GM12878 (cell line): ENCODE data around the gene PNMT. TPM values are rescaled to one million over a fixed set of nuclear protein-coding genes. Genes with fewer than 3 reads are reported as not detected.

ENCODE experiments used
- ATAC-seq: fragments of 200-7000 bp; cut with Tn5 transposase; 3 replicates; pipeline ENCODE4 v1.9.1; 2020; ENCODE audit warnings: mild to moderate bottlenecking, moderate library complexity
- BruUV-seq: library from RNA; stranded (reverse); fragments of 400-500 nt; replicated peaks from 2 replicates; lab custom pipeline; 2021; lab: Mats Ljungman, UMichigan
- CTCF ChIA-PET: fragments of 300-600 bp; sonication (Branson Sonifier 250); formaldehyde crosslinking; extraction: SDS; loops from one replicate; lab custom pipeline; 2021; ENCODE audit warnings: inconsistent platforms; lab: Yijun Ruan, JAX
- POLR2A ChIA-PET: fragments of 350-600 bp; formaldehyde crosslinking; extraction: SDS; loops from one replicate; lab custom pipeline; 2021; ENCODE audit warnings: inconsistent platforms; lab: Charles Lee
- RAD21 ChIA-PET: fragments of 300-600 bp; sonication (Branson Sonifier 250); formaldehyde crosslinking; loops from one replicate; lab custom pipeline; 2023; ENCODE audit warnings: antibody characterized with exemption; ENCODE audit not compliant: unreplicated experiment; lab: Charles Lee
- SMC1A ChIA-PET: fragments of 300-600 bp; sonication (Branson Sonifier 250); formaldehyde crosslinking; loops from one replicate; lab custom pipeline; 2023; ENCODE audit not compliant: unreplicated experiment, uncharacterized antibody; lab: Charles Lee
- DNase-seq: peaks from one replicate; pipeline ENCODE4 v3.0.0-alpha.2; 2011; ENCODE audit warnings: low read depth, low spot score
- FAIRE-seq: peaks from 3 replicates; lab custom pipeline; 2011; peaks lifted over from hg19 to GRCh38; lab: Jason Lieb, UNC
- H2AFZ ChIP-seq: 2 replicates; pipeline ENCODE4 v1.6.0; 2011; ENCODE audit warnings: low read depth, low read length, control low read depth; ENCODE audit not compliant: control insufficient read depth
- H3K27ac ChIP-seq: 2 replicates; pipeline ENCODE4 v1.5.1; 2011; ENCODE audit warnings: control low read depth; ENCODE audit not compliant: control insufficient read depth, insufficient read depth
- H3K27me3 ChIP-seq, 2 experiments: replicated peaks in 1 of 2; 2 replicates each; pipeline versions ENCODE4 v1.6.0 to v1.6.1; 2011; ENCODE audit warnings: low read length in 1 of 2; ENCODE audit not compliant: control insufficient read depth in 2 of 2, insufficient read depth in 2 of 2
- H3K36me3 ChIP-seq, 2 experiments: 2 replicates each; pipeline ENCODE4 v1.5.1; 2011; ENCODE audit warnings: low read length in 1 of 2; ENCODE audit not compliant: control insufficient read depth in 2 of 2, insufficient read depth in 2 of 2
- H3K4me1 ChIP-seq: 2 replicates; pipeline ENCODE4 v1.6.1; 2011; ENCODE audit warnings: mild to moderate bottlenecking, low read length, moderate library complexity, mixed read lengths; ENCODE audit not compliant: control insufficient read depth, insufficient read depth
- H3K4me2 ChIP-seq: 2 replicates; pipeline ENCODE4 v1.6.0; 2011; ENCODE audit warnings: control low read depth; ENCODE audit not compliant: control insufficient read depth, insufficient read depth
- H3K4me3 ChIP-seq: fragments of 200-600 bp; sonication (generic); 2 replicates; pipeline ENCODE4 v1.5.1; 2016
- H3K79me2 ChIP-seq: 2 replicates; pipeline ENCODE4 v1.6.0; 2011; ENCODE audit warnings: low read length; ENCODE audit not compliant: control insufficient read depth, insufficient read depth
- H3K9ac ChIP-seq: 2 replicates; pipeline ENCODE4 v1.8.0; 2011; ENCODE audit warnings: low read length, control low read depth, mixed read lengths; ENCODE audit not compliant: control insufficient read depth, insufficient read depth
- H3K9me3 ChIP-seq: replicated peaks from 3 replicates; pipeline ENCODE4 v1.5.1; 2011; ENCODE audit warnings: mild to moderate bottlenecking, low read length; ENCODE audit not compliant: control insufficient read depth, insufficient read depth
- H4K20me1 ChIP-seq: 2 replicates; pipeline ENCODE4 v1.6.0; 2011; ENCODE audit not compliant: control insufficient read depth, insufficient read depth
- ATF3 ChIP-seq: IDR thresholded peaks from 2 replicates; pipeline ENCODE4 v1.6.1; 2011; ENCODE audit warnings: low read depth, mild to moderate bottlenecking, low read length, moderate library complexity, borderline replicate concordance; ENCODE audit errors: extremely low read depth
- BCL11A ChIP-seq: IDR thresholded peaks from 2 replicates; pipeline ENCODE4 v1.6.1; 2011; ENCODE audit warnings: low read depth, low read length
- CHD1 ChIP-seq: IDR thresholded peaks from 2 replicates; pipeline ENCODE4 v1.6.1; 2012; ENCODE audit warnings: low read depth, low read length, improper control_type of control experiment
- E4F1 ChIP-seq: fragments of 450-650 bp; IDR thresholded peaks from 2 replicates; pipeline ENCODE4 v1.6.1; 2018; ENCODE audit warnings: borderline replicate concordance, mild to moderate bottlenecking; ENCODE audit not compliant: partially characterized antibody
- GATAD2B ChIP-seq: fragments of 450-650 bp; conservative IDR thresholded peaks from 2 replicates; pipeline ENCODE4 v1.6.1; 2017; ENCODE audit warnings: low read depth, mild to moderate bottlenecking, moderate library complexity
- MEF2A ChIP-seq: IDR thresholded peaks from 2 replicates; pipeline ENCODE4 v1.6.1; 2011; ENCODE audit warnings: low read depth, mild to moderate bottlenecking, low read length, moderate library complexity; ENCODE audit not compliant: insufficient read depth
- MXI1 ChIP-seq: fragments of 150-350 bp; IDR thresholded peaks from 2 replicates; pipeline ENCODE4 v1.6.1; 2011; ENCODE audit warnings: low read depth, mild to moderate bottlenecking, inconsistent platforms, low read length, improper control_type of control experiment
- NBN ChIP-seq: fragments of 450-650 bp; IDR thresholded peaks from 2 replicates; pipeline ENCODE4 v1.6.1; 2016
- NFYB ChIP-seq: IDR thresholded peaks from 2 replicates; pipeline ENCODE4 v1.6.1; 2011; ENCODE audit warnings: low read depth, mild to moderate bottlenecking, low read length, improper control_type of control experiment, moderate library complexity; ENCODE audit not compliant: insufficient read depth
- PKNOX1 ChIP-seq: fragments of 450-650 bp; IDR thresholded peaks from 2 replicates; pipeline ENCODE4 v1.6.1; 2016; ENCODE audit warnings: mild to moderate bottlenecking
- RAD21 ChIP-seq: IDR thresholded peaks from 2 replicates; pipeline ENCODE4 v1.6.1; 2011; ENCODE audit warnings: mild to moderate bottlenecking, low read depth, low read length, moderate library complexity; ENCODE audit not compliant: insufficient read depth
- RAD51 ChIP-seq: fragments of 450-650 bp; IDR thresholded peaks from 2 replicates; pipeline ENCODE4 v1.6.1; 2016; ENCODE audit warnings: moderate library complexity, mild to moderate bottlenecking, inconsistent platforms
- SIN3A ChIP-seq: IDR thresholded peaks from 2 replicates; pipeline ENCODE4 v1.6.1; 2012; ENCODE audit warnings: low read depth, low read length, improper control_type of control experiment
- SIX5 ChIP-seq: IDR thresholded peaks from 2 replicates; pipeline ENCODE4 v1.6.1; 2011; ENCODE audit warnings: mild to moderate bottlenecking, low read depth, low read length, moderate library complexity; ENCODE audit not compliant: severe bottlenecking
- ZBTB33 ChIP-seq: fragments of 450-650 bp; IDR thresholded peaks from 2 replicates; pipeline ENCODE4 v1.6.1; 2017; ENCODE audit warnings: mild to moderate bottlenecking
- WGBS: methylation state at CpG from one replicate; pipeline ENCODE4 v1.1.6; 2016; ENCODE audit warnings: low lambda C conversion rate; ENCODE audit not compliant: insufficient replicate concordance, insufficient coverage; ENCODE audit errors: missing lambda C conversion rate; 5-methylcytosine and 5-hydroxymethylcytosine counted together
- in situ Hi-C: fragments of 300-500 bp; cut with MboI; formaldehyde crosslinking; loops from 9 replicates; pipeline ENCODE4 v1.14.3; 2018; ENCODE audit warnings: mixed read lengths
- intact Hi-C: fragments of 100-400 bp; cut with micrococcal nuclease; formaldehyde crosslinking; loops from one replicate; pipeline ENCODE4 v1.14.2; 2022; ENCODE audit not compliant: unreplicated experiment
- polyA plus RNA-seq, 11 experiments: library from polyadenylated mRNA; depleted of rRNA in 4 of 11; unstranded in 6 of 11; stranded (reverse) in 5 of 11; fragments of >200 nt; fragmentation: Nextera tagmentation in 4 of 11; fragmentation: Illumina TruSeq in 1 of 11; extraction: Ambion mirVana in 4 of 11; extraction: Trizol in 1 of 11; gene quantifications; 1 replicate in 1 of 11; 2 replicates in 10 of 11; pipeline versions ENCODE4 v1.2.1 to v1.2.3, GENCODE V29; 2011 to 2016; ENCODE audit warnings: inconsistent platforms in 2 of 11, missing spikeins in 2 of 11, low read depth in 1 of 11
- total RNA-seq, 4 experiments: library from RNA; depleted of rRNA in 3 of 4; stranded (reverse); fragments of >200 nt in 3 of 4; fragmentation: Illumina TruSeq in 1 of 4; extraction: Trizol in 1 of 4; gene quantifications; 2 replicates each; pipeline versions ENCODE4 v1.2.1 to v1.2.3, GENCODE V29; 2013 to 2021

Gene PNMT
- total and polyA plus RNA-seq, 10 of the 15 experiments (the other 5 are each of a cell fraction or from before 2014, with no cell fraction given), result not detected

GRCh38 chr17:39660397-39661385 lies 7.6 kb upstream of the PNMT start:
- H2AFZ ChIP-seq, result no peak overlapping the region
- BruUV-seq, result no TSS peak
- TF ChIP-seq E4F1 (no peak), NBN (no peak), NFYB (no peak), RAD21 (no peak), MEF2A (no peak), ZBTB33 (no peak), MXI1 (no peak), ATF3 (no peak), GATAD2B (no peak), BCL11A (no peak), SIX5 (no peak), CHD1 (no peak), PKNOX1 (no peak), SIN3A (no peak), RAD51 (no peak)
- TF ChIP-seq, all 136 proteins: peak for 0
- ATAC-seq (no peak), FAIRE-seq (no peak), DNase-seq (no peak)
- H3K4me3 ChIP-seq, result no peak overlapping the region
- POLR2A ChIA-PET, result no interaction called here
- H3K36me3 ChIP-seq, result peaks cover 12 to 24% of the 10 kb centered on the region in 2 experiments; a peak in 3 of 4 replicates
- H4K20me1 ChIP-seq, result no peaks in the 10 kb centered on the region
- no peak overlapping the region for H3K9ac ChIP-seq
- CTCF ChIA-PET, result interaction anchor here (0.8 kb wide), 1 partner anchor 27 kb away, joined by 4 read pairs; no protein-coding TSS in a partner anchor
- RAD21 ChIA-PET, result no interaction called here
- no peak overlapping the region for H3K27ac ChIP-seq
- H3K4me1 ChIP-seq, result peaks cover 6% of the 10 kb centered on the region; the same call in 1 of the 2 replicates
- H3K9me3 ChIP-seq, result no peaks in the 10 kb centered on the region
- SMC1A ChIA-PET, result interaction anchor here (1.0 kb wide), 1 partner anchor 37 kb away, joined by 3 read pairs; no protein-coding TSS in a partner anchor
- WGBS, result 88% methylated on average over 35 of the region's 35 CpGs
- no peak overlapping the region for H3K4me2 ChIP-seq
- H3K79me2 ChIP-seq, result no peaks in the 10 kb centered on the region
- in situ Hi-C loops, result no loop called here
- H3K27me3 ChIP-seq, result no peaks in the 10 kb centered on the region
- intact Hi-C loops, result no loop called here
